Fibroblast of lung (primary cell): Measurements from ENCODE around the gene WDR93. TPM values are rescaled to one million over a fixed set of nuclear protein-coding genes. Genes with fewer than 3 reads are reported as not detected.

Experiments
- DNase-seq, 2 donors: peaks; one replicate each; pipeline versions ENCODE4 v3.0.0 to v3.0.0-alpha.2; 2010; ENCODE audit warnings: low read depth in 2 of 2
- H2AFZ ChIP-seq: 2 replicates; pipeline ENCODE4 v1.5.1; 2012; ENCODE audit warnings: low read length, control low read depth, inconsistent platforms
- H3K27ac ChIP-seq: 2 replicates; pipeline ENCODE4 v1.5.1; 2011; ENCODE audit warnings: low read length, control low read depth; ENCODE audit not compliant: insufficient read depth
- H3K27me3 ChIP-seq: 2 replicates; pipeline ENCODE4 v1.5.1; 2011; ENCODE audit warnings: mild to moderate bottlenecking, low read length; ENCODE audit not compliant: control insufficient read depth, insufficient read depth
- H3K36me3 ChIP-seq: 2 replicates; pipeline ENCODE4 v1.5.1; 2011; ENCODE audit warnings: low read length; ENCODE audit not compliant: control insufficient read depth, insufficient read depth
- H3K4me1 ChIP-seq: 2 replicates; pipeline ENCODE4 v1.5.1; 2011; ENCODE audit warnings: low read length; ENCODE audit not compliant: control insufficient read depth, insufficient read depth; ENCODE audit errors: extremely low read depth
- H3K4me2 ChIP-seq: 2 replicates; pipeline ENCODE4 v1.5.1; 2011; ENCODE audit warnings: low read length, control low read depth; ENCODE audit not compliant: insufficient read depth; ENCODE audit errors: extremely low read depth
- H3K4me3 ChIP-seq, 4 experiments: fragments of 200-600 bp in 1 of 4; sonication (generic) in 1 of 4; replicated peaks in 1 of 4; 2 replicates each; pipeline ENCODE4 v1.5.1; 2011 to 2016; ENCODE audit warnings: low read length in 4 of 4, low read depth in 3 of 4, mild to moderate bottlenecking in 3 of 4, control low read depth in 2 of 4, inconsistent platforms in 1 of 4, mixed read lengths in 1 of 4; ENCODE audit not compliant: insufficient read depth in 1 of 4; ENCODE audit errors: control extremely low read depth in 1 of 4
- H3K79me2 ChIP-seq: 2 replicates; pipeline ENCODE4 v1.5.1; 2012; ENCODE audit warnings: mild to moderate bottlenecking, low read length, inconsistent platforms; ENCODE audit not compliant: control insufficient read depth, insufficient read depth
- H3K9ac ChIP-seq: 2 replicates; pipeline ENCODE4 v1.5.1; 2011; ENCODE audit warnings: mild to moderate bottlenecking, low read length, control low read depth; ENCODE audit not compliant: insufficient read depth
- H3K9me3 ChIP-seq: 2 replicates; pipeline ENCODE4 v1.5.1; 2012; ENCODE audit warnings: low read depth, low read length; ENCODE audit not compliant: control insufficient read depth, insufficient read depth
- H4K20me1 ChIP-seq: 2 replicates; pipeline ENCODE4 v1.5.1; 2011; ENCODE audit warnings: low read length; ENCODE audit not compliant: control insufficient read depth, insufficient read depth; ENCODE audit errors: extremely low read depth
- CTCF ChIP-seq, 2 donors: IDR thresholded peaks in 1 of 2; conservative IDR thresholded peaks in 1 of 2; 1 replicate in 1 of 2; 2 replicates in 1 of 2; pipeline ENCODE4 v1.5.1; 2011 to 2012; ENCODE audit warnings: low read length in 2 of 2, control low read depth in 1 of 2, inconsistent platforms in 1 of 2, low read depth in 1 of 2, mild to moderate bottlenecking in 1 of 2
- EZH2 ChIP-seq: IDR thresholded peaks from 2 replicates; pipeline ENCODE4 v1.5.1; 2012; ENCODE audit warnings: low read length, control low read depth, mild to moderate bottlenecking; ENCODE audit errors: missing control alignments
- polyA plus RNA-seq, 2 donors: library from polyadenylated mRNA; depleted of rRNA in 1 of 2; stranded (reverse) in 1 of 2; unstranded in 1 of 2; fragments of >200 nt; gene quantifications; 2 replicates each; pipeline ENCODE4 v1.2.1, GENCODE V29; 2011 to 2012; ENCODE audit warnings: missing spikeins in 1 of 2
- total RNA-seq: library from RNA; depleted of rRNA; stranded (reverse); fragments of >200 nt; gene quantifications from 2 replicates; pipeline ENCODE4 v1.2.1, GENCODE V29; 2014

The WDR93 gene
- total and polyA plus RNA-seq, 2 donors (not counting 1 experiment from before 2014, with no cell fraction given): 0.14 to 0.17 TPM

GRCh38 chr15:89761009-89761831 lies 70.6 kb downstream of the WDR93 start:
- DNase-seq: no peak
- no peak overlapping the region for H3K4me3 ChIP-seq
- H3K4me2 ChIP-seq: no peak overlapping the region
- H3K9me3 ChIP-seq: no peaks in the 10 kb centered on the region
- H3K27me3 ChIP-seq: no peaks in the 10 kb centered on the region
- no peak for TF ChIP-seq EZH2
- no peak for TF ChIP-seq CTCF (conservative IDR thresholded peaks at IDR 0.05 in 1 of 2, IDR thresholded peaks at IDR 0.05 in 1 of 2; ENCODE audit: low read depth in 1 of 2, low read length in 2 of 2)
- no peak overlapping the region for H3K9ac ChIP-seq
- no peak overlapping the region for H2AFZ ChIP-seq
- H3K4me1 ChIP-seq: no peaks in the 10 kb centered on the region
- H3K79me2 ChIP-seq: no peaks in the 10 kb centered on the region
- no peaks in the 10 kb centered on the region for H4K20me1 ChIP-seq
- no peaks in the 10 kb centered on the region for H3K36me3 ChIP-seq
- no peak overlapping the region for H3K27ac ChIP-seq

GRCh38 chr15:89761929-89762328 lies 71.3 kb downstream of the WDR93 start:
- Histone ChIP-seq H3K9me3 (no peaks in the 10 kb centered on the region), H3K27ac (no peak overlapping the region), H3K4me1 (no peaks in the 10 kb centered on the region), H3K4me2 (no peak overlapping the region), H3K79me2 (no peaks in the 10 kb centered on the region), H3K9ac (no peak overlapping the region), H3K27me3 (no peaks in the 10 kb centered on the region), H3K36me3 (no peaks in the 10 kb centered on the region), H4K20me1 (no peaks in the 10 kb centered on the region), H2AFZ (no peak overlapping the region), H3K4me3 (no peak overlapping the region)
- DNase-seq: no peak
- no peak for TF ChIP-seq EZH2
- TF ChIP-seq CTCF (conservative IDR thresholded peaks at IDR 0.05 in 1 of 2, IDR thresholded peaks at IDR 0.05 in 1 of 2; ENCODE audit: low read depth in 1 of 2, low read length in 2 of 2): no peak

GRCh38 chr15:89765694-89766093 lies 75.1 kb downstream of the WDR93 start:
- no peaks in the 10 kb centered on the region for H3K27me3 ChIP-seq
- no peaks in the 10 kb centered on the region for H3K9me3 ChIP-seq
- no peak for TF ChIP-seq CTCF (conservative IDR thresholded peaks at IDR 0.05 in 1 of 2, IDR thresholded peaks at IDR 0.05 in 1 of 2; ENCODE audit: low read depth in 1 of 2, low read length in 2 of 2)
- TF ChIP-seq EZH2: no peak
- no peak overlapping the region for H3K27ac ChIP-seq
- no peak overlapping the region for H2AFZ ChIP-seq
- DNase-seq: no peak
- H3K4me3 ChIP-seq: no peak overlapping the region
- no peaks in the 10 kb centered on the region for H3K36me3 ChIP-seq
- no peak overlapping the region for H3K9ac ChIP-seq
- no peaks in the 10 kb centered on the region for H3K79me2 ChIP-seq
- peaks cover 6% of the 10 kb centered on the region for H3K4me1 ChIP-seq
- no peak overlapping the region for H3K4me2 ChIP-seq
- H4K20me1 ChIP-seq: no peaks in the 10 kb centered on the region
